Hepatic stellate cell (primary cell): ENCODE measurements around the gene ISL2.

Experiments used
- DNase-seq: peaks from one replicate; pipeline ENCODE4 v3.0.0; 2011; ENCODE audit warnings: low spot score

ISL2 gene

DNA sequence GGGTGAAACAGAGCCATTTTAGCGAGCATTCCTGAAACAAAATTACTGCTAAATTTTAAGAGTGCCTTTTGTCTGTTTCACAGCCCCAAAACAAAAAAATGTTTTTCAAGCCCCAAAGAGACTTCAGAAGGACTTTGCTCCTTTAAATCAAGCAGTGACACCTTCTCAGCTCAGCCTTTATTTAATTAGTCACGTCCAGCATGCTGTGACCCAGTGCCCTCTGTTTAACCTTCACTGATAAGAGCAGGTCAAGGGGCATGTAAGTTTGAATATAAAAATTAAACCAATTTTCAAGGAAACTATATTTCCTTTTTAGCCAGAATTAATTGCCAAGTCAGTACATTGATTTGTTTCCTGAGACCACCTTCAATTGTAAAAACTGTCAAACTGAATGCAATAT, 40.6 kb downstream of the ISL2 start:
- no peak for DNase-seq

DNA sequence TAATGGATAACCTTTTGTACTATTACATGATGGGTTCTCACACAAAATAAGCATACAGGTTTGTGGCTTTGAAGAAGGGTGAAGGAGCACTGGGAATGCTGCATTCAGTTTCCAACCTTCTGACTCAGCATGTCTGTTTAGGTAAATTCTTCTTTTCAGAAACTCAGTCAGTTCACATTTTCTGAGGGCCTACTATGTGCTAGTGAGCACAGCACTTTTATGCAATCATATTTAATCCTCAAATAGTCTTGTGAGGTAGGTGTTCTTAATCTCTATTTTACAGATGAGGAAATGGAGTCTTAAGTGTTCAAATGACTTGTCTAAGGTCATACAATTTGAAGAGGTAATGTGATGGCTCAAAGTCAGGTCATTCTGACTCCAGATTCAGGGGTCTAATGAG, 41.2 kb downstream of the ISL2 start:
- no peak for DNase-seq

DNA sequence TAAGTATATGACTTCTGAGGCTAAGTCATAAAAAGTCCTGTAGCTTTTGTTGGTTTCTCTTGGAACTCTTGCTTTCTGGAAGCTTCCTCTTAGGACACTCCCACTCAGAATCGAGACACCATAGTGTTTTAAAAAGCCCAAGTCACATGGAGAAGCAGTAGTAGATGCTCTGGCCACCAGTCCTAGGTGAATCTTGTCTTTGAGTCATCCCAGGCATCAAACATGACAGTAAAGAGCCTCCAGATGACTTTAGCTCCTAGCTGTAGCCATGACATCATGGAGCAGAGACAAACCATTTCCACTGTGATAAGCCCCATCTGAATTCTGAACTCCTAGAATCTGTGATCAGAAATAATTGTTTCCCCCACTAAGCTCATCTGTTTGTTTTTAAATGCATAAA, 42.1 kb downstream of the ISL2 start:
- DNase-seq: no peak

DNA sequence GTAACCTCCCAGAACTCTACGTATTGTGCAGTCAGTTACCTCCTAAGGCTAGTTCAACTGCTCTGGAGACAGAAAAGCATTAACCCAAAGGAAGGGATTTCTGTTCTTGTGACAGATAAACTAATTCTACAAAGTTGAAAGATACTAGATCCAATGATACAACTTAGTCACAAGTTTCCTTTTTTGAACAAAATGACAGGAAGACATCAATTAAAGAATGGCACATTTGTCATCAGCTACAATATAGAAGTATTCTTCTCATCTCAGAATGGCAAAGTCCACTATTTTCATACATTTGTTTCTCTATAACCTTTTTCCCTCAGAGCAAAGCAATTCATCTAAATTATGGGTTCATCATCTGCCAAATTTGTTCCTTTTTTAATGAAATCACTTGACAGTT, 43.7 kb downstream of the ISL2 start:
- DNase-seq: no peak

DNA sequence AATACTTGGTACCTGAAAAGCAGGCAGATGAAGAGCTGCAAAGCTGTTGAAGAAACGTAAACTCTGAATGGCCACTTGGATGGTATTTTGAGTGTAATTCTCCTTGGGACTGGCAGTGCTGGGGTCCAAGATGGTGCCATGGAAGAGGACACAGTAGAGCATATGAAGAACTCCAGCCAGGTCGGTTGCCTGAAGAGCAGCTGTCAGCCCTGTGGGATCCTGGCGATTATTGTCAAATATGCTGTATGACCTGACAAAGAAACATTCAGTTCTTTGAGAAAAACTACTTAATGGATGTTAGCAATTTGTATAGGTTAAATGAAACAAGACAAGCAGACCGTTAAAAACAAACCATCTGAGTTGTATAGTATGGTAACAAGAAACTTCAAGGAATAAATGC, 44.8 kb downstream of the ISL2 start:
- DNase-seq: no peak

DNA sequence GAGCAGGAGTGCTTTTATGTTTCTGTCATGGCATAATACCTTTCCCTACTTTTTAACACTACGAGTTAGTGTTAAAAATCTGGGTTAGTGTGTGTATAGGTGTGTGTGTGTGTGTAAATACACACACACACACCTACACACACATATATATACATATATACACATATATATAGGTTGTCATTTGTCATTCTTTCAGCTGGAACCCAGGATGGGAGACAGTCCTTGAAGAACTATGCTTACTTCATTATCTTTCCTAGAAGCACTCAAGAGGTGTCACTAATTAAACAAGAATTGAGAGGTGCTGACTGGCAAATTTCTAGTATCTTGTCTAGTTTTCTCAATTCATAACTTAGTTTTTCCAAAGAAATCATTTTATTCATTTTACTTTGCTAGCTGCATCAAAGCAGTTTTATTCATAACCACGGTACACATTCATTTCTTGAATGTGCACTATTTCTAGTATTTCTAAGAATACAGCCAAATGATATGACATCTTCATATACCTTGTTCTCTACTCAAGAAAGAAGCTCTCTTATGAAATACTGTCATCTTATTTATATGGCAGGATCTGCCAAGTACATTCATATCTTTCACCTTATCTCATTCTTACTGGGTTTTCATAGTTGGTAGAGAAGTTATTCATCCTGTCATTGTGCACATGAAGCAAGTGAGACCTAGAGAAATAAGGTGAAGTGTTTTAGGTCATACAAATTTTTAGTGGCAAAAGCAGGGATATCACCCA, 46.6 kb downstream of the ISL2 start:
- DNase-seq: no peak

DNA sequence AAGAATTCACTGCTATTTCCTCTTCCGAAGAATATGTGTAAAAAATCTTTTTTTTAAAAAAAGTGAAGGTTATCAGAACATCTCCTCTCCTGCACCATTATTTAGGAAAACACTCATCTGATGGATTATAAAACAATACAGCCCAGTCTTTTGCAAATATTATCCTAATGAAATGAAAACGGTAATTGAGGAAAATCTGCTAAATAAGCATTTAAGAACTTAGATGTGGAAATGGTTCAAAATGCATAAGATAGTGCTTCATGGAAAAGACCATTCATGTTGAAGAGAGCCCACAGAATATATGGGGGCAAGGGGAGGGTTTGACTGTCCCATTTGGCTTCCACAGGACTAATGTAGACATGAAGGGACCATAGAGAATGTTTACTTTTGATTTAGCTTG, 47.8 kb downstream of the ISL2 start:
- no peak for DNase-seq

DNA sequence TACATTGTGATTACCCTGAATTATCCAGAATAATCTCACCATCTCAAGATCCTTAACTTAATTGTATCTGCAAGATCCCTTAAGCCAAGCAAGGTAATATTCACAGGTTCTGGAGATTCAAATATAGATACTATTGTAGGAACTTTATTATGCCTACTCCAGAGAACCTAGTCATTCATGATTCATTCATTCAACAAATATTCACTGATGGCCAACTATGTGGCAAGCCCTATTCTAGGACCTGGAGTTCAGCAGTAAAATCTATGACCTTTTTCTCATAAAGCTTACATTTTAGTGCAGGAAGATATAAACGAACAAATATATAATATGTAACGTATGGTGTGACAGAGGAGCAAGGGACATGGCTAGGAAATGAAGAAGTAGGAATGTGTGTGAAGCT, 49.6 kb downstream of the ISL2 start:
- DNase-seq: no peak

DNA sequence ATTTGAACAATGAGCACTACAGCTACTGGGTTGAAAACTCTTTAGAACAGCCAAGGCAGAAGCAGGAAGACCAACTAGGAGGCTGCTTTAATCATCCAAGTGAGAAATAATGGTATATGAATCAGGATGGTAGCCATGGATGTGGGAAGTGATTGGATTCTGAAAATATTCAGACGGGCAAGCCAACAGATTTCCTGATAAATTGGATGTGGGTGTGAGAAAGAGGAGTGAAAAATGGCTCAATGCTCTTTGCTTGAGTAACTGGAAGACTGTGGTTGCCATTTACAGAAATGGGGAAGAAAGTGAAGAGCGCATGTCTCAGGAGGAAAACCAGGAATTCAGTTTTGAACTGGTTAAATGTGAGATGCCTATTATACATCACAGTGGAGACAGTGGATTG, 50.4 kb downstream of the ISL2 start:
- no peak for DNase-seq

DNA sequence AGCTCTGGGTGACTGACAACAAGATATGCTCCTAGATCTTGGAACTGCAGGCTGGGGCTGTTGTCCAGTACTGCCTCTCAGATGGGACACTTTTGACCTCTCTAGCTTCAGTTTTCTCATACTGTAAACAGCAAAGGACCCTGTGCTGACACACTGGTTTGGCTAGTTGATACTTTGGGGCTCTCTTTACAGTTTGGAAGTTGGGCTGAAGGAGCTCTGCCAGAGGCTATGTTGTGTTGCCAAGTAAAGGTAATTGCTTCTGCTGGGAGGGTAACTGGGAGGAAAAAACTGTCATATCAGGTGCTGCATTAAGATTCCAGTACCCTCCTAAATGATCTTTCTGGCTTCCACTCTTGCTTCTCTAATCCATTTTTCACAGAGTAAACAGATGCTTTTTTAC, 54.0 kb downstream of the ISL2 start:
- DNase-seq: no peak

DNA sequence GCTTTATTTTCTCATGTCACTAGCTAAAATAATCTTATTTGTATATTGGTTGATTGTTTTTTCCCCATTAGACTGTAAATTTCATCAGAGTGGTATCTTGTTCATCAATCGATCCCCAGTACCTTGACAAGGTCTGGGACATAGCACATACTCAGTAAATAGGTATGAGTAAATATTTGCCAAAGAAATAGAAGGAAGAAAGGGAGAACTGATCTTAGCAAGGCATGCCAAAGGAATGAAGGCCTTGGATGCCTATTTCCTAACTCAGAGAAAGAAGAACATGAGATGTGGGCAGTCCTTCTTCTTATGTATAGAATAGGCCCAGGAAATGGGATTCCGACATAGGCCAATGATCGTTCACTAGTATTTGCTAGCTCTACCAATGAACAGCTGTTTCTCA, 54.7 kb downstream of the ISL2 start:
- DNase-seq: no peak

DNA sequence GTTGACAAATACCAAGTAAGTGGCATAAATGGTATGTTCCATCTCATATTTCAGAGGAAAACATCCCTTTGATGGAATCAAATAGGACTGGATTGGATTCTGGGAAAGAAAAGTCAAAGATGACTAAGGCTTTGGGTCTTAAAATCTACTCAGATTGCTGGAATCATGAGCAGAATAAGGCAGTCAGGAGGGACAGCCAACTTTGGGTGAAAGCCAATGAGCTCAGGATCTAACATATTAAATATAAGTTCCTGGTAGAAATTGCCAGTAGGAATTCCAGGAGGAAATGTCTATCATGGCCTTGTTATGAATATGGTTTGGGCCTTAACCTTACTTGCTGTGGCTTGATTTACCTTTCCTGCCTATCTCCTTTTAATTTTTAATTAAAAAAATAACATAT, 55.3 kb downstream of the ISL2 start:
- DNase-seq: no peak
